ENCODE measurements around the gene UBR3. TPM values are rescaled to one million over a fixed set of nuclear protein-coding genes. Genes with fewer than 3 reads are reported as not detected.

UBR3 gene
- polyA plus RNA-seq, 2 of the 4 experiments (the other 2 are of a cell fraction) = 11.0 to 23.1 TPM

DNA sequence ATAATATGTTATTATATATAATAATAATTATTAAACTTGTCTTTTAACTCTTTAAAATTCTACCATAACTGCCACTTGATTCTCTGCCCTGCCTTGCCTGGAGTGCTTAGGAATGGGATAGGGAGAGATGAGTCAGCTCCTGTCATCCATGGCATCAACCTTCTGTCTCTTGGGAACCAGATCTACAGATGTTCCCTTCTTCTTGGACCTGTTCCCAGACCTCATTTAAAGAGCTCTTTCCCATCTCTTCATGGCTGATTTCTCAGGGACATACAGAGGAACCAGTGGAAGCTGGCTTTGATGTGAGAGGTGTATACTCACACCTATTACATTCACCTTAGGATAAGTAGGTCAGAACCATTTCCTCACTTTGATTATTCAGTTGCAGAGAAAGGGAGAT lies 195.4 kb downstream of the UBR3 start:
- Histone ChIP-seq H3K4me2 (no peak overlapping the region), H3K9me3 (no peaks in the 10 kb centered on the region), H3K27ac (no peak overlapping the region), H3K4me1 (no peaks in the 10 kb centered on the region), H3K4me3 (no peak overlapping the region)
- ChIA-PET POLR2A (no interaction called here), CTCF (interaction anchor here (0.6 to 1.0 kb wide), 2 partner anchors 10 to 793 kb away, joined by 3 read pairs; no protein-coding TSS in a partner anchor)
- TF ChIP-seq GATA3 (IDR thresholded peaks at IDR 0.05; ENCODE audit: borderline replicate concordance) (no peak), RFX5 (IDR thresholded peaks at IDR 0.05) (no peak), FOXS1 (CRISPR knock-in tag; IDR thresholded peaks at IDR 0.05) (no peak), CHD4 (IDR thresholded peaks at IDR 0.05; ENCODE audit: borderline replicate concordance) (no peak), MAZ (IDR thresholded peaks at IDR 0.05; ENCODE audit: borderline replicate concordance, low read depth, low read length) (no peak), SREBF2 (IDR thresholded peaks at IDR 0.05) (no peak), NFE2L2 (conservative IDR thresholded peaks at IDR 0.05; ENCODE audit: low read length) (no peak), POLR2A (IDR thresholded peaks at IDR 0.05; ENCODE audit: low read length) (no peak), JUNB (IDR thresholded peaks at IDR 0.05) (no peak), EHF (CRISPR knock-in tag; IDR thresholded peaks at IDR 0.05) (no peak), FOSB (CRISPR knock-in tag; IDR thresholded peaks at IDR 0.05) (no peak), HOXB13 (CRISPR knock-in tag; IDR thresholded peaks at IDR 0.05; ENCODE audit: low read depth) (no peak), RNF2 (IDR thresholded peaks at IDR 0.05; ENCODE audit: borderline replicate concordance, low read depth) (no peak), RCOR1 (IDR thresholded peaks at IDR 0.05; ENCODE audit: low read depth, low read length) (no peak), RAD21 (conservative IDR thresholded peaks at IDR 0.05 in 1 of 2, IDR thresholded peaks at IDR 0.05 in 1 of 2) (no peak)
- TF ChIP-seq, protein P1, sequence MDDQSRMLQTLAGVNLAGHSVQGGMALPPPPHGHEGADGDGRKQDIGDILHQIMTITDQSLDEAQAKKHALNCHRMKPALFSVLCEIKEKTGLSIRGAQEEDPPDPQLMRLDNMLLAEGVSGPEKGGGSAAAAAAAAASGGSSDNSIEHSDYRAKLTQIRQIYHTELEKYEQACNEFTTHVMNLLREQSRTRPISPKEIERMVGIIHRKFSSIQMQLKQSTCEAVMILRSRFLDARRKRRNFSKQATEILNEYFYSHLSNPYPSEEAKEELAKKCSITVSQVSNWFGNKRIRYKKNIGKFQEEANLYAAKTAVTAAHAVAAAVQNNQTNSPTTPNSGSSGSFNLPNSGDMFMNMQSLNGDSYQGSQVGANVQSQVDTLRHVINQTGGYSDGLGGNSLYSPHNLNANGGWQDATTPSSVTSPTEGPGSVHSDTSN (IDR thresholded peaks at IDR 0.05) = no peak
- TF ChIP-seq, protein P2, sequence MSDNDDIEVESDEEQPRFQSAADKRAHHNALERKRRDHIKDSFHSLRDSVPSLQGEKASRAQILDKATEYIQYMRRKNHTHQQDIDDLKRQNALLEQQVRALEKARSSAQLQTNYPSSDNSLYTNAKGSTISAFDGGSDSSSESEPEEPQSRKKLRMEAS (IDR thresholded peaks at IDR 0.05) = no peak
- TF ChIP-seq, protein P3, sequence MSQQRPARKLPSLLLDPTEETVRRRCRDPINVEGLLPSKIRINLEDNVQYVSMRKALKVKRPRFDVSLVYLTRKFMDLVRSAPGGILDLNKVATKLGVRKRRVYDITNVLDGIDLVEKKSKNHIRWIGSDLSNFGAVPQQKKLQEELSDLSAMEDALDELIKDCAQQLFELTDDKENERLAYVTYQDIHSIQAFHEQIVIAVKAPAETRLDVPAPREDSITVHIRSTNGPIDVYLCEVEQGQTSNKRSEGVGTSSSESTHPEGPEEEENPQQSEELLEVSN (IDR thresholded peaks at IDR 0.05; ENCODE audit: borderline replicate concordance, low read depth) = no peak
- ATAC-seq = peak in 1 of 2 experiments; percentile 44; a peak in 2 of 6 replicates
- peak in 1 of 2 experiments; percentile 15 for DNase-seq (ENCODE audit: low read depth in 1 of 2, low spot score in 1 of 2)
- FAIRE-seq = no peak

DNA sequence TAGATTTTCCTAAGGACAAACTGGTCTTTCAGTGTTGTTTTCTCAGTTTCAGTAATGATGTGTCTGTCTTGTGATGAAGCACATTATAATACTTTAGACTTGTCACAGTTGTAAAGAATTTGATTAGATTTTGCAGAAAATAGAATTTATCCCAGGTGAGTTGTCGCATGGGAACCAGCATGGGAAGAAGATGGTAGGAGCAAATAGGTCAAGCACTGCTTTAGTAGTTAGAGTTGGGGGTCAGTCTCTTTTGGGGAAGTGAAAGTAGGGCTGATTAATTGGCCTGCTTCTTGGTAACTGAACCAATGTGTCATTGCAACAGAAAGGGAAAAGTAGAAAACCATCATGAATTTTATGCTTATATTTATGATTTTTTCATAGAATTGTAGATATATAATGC lies 197.5 kb downstream of the UBR3 start:
- H3K27ac ChIP-seq = no peak overlapping the region
- ATAC-seq = no peak
- no peaks in the 10 kb centered on the region for H3K9me3 ChIP-seq
- POLR2A ChIA-PET = no interaction called here
- 92% methylated on average over 1 of the region's 1 CpG for WGBS (ENCODE audit: missing lambda C conversion rate)
- DNase-seq (ENCODE audit: low read depth in 1 of 2, low spot score in 1 of 2) = no peak
- no peaks in the 10 kb centered on the region for H3K4me1 ChIP-seq
- no peak overlapping the region for H3K4me2 ChIP-seq
- no peak for FAIRE-seq
- H3K4me3 ChIP-seq = no peak overlapping the region
- CTCF ChIA-PET = no interaction called here
- no peak for TF ChIP-seq RARB (CRISPR knock-in tag; IDR thresholded peaks at IDR 0.05)
- TF ChIP-seq, protein P3 (IDR thresholded peaks at IDR 0.05; ENCODE audit: borderline replicate concordance, low read depth) = no peak
- TF ChIP-seq NPAS2 (CRISPR knock-in tag; IDR thresholded peaks at IDR 0.05; ENCODE audit: borderline replicate concordance) = no peak
- no peak for TF ChIP-seq NR3C1 (IDR thresholded peaks at IDR 0.05)
- TF ChIP-seq, protein P4, sequence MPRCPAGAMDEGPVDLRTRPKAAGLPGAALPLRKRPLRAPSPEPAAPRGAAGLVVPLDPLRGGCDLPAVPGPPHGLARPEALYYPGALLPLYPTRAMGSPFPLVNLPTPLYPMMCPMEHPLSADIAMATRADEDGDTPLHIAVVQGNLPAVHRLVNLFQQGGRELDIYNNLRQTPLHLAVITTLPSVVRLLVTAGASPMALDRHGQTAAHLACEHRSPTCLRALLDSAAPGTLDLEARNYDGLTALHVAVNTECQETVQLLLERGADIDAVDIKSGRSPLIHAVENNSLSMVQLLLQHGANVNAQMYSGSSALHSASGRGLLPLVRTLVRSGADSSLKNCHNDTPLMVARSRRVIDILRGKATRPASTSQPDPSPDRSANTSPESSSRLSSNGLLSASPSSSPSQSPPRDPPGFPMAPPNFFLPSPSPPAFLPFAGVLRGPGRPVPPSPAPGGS (IDR thresholded peaks at IDR 0.05) = no peak
- no peak for TF ChIP-seq SREBF2 (IDR thresholded peaks at IDR 0.05)
- TF ChIP-seq EHMT2 (IDR thresholded peaks at IDR 0.05; ENCODE audit: low read depth) = no peak
- TF ChIP-seq HDAC2 (IDR thresholded peaks at IDR 0.05) = no peak
- TF ChIP-seq, protein P5, sequence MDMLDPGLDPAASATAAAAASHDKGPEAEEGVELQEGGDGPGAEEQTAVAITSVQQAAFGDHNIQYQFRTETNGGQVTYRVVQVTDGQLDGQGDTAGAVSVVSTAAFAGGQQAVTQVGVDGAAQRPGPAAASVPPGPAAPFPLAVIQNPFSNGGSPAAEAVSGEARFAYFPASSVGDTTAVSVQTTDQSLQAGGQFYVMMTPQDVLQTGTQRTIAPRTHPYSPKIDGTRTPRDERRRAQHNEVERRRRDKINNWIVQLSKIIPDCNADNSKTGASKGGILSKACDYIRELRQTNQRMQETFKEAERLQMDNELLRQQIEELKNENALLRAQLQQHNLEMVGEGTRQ (IDR thresholded peaks at IDR 0.05) = no peak
- TF ChIP-seq CHD2 (IDR thresholded peaks at IDR 0.05; ENCODE audit: low read length, partially characterized antibody) = no peak
- TF ChIP-seq RAD21 (conservative IDR thresholded peaks at IDR 0.05 in 1 of 2, IDR thresholded peaks at IDR 0.05 in 1 of 2) = no peak
- TF ChIP-seq EP300 (IDR thresholded peaks at IDR 0.05) = no peak
- TF ChIP-seq, protein P2 (IDR thresholded peaks at IDR 0.05) = no peak
- no peak for TF ChIP-seq HOXB13 (CRISPR knock-in tag; IDR thresholded peaks at IDR 0.05; ENCODE audit: low read depth)
- TF ChIP-seq, protein P6, sequence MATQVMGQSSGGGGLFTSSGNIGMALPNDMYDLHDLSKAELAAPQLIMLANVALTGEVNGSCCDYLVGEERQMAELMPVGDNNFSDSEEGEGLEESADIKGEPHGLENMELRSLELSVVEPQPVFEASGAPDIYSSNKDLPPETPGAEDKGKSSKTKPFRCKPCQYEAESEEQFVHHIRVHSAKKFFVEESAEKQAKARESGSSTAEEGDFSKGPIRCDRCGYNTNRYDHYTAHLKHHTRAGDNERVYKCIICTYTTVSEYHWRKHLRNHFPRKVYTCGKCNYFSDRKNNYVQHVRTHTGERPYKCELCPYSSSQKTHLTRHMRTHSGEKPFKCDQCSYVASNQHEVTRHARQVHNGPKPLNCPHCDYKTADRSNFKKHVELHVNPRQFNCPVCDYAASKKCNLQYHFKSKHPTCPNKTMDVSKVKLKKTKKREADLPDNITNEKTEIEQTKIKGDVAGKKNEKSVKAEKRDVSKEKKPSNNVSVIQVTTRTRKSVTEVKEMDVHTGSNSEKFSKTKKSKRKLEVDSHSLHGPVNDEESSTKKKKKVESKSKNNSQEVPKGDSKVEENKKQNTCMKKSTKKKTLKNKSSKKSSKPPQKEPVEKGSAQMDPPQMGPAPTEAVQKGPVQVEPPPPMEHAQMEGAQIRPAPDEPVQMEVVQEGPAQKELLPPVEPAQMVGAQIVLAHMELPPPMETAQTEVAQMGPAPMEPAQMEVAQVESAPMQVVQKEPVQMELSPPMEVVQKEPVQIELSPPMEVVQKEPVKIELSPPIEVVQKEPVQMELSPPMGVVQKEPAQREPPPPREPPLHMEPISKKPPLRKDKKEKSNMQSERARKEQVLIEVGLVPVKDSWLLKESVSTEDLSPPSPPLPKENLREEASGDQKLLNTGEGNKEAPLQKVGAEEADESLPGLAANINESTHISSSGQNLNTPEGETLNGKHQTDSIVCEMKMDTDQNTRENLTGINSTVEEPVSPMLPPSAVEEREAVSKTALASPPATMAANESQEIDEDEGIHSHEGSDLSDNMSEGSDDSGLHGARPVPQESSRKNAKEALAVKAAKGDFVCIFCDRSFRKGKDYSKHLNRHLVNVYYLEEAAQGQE (IDR thresholded peaks at IDR 0.05) = no peak
- TF ChIP-seq, protein P7, sequence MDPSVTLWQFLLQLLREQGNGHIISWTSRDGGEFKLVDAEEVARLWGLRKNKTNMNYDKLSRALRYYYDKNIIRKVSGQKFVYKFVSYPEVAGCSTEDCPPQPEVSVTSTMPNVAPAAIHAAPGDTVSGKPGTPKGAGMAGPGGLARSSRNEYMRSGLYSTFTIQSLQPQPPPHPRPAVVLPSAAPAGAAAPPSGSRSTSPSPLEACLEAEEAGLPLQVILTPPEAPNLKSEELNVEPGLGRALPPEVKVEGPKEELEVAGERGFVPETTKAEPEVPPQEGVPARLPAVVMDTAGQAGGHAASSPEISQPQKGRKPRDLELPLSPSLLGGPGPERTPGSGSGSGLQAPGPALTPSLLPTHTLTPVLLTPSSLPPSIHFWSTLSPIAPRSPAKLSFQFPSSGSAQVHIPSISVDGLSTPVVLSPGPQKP (IDR thresholded peaks at IDR 0.05; ENCODE audit: low read depth, low read length) = no peak
